GM18907 (cell line): ENCODE measurements around the gene LSM7.
"Not testable (repeated sequence)": the region's sequence is repeated elsewhere in the genome, so short reads cannot be mapped to it uniquely, and the experiment has no call there.

Source experiments
- ATAC-seq: cut with Tn5 transposase; IDR thresholded peaks from one replicate; pipeline ENCODE4 v1.9.1; 2021; ENCODE audit warnings: mild to moderate bottlenecking, moderate library complexity; ENCODE audit not compliant: unreplicated experiment

The LSM7 gene

DNA sequence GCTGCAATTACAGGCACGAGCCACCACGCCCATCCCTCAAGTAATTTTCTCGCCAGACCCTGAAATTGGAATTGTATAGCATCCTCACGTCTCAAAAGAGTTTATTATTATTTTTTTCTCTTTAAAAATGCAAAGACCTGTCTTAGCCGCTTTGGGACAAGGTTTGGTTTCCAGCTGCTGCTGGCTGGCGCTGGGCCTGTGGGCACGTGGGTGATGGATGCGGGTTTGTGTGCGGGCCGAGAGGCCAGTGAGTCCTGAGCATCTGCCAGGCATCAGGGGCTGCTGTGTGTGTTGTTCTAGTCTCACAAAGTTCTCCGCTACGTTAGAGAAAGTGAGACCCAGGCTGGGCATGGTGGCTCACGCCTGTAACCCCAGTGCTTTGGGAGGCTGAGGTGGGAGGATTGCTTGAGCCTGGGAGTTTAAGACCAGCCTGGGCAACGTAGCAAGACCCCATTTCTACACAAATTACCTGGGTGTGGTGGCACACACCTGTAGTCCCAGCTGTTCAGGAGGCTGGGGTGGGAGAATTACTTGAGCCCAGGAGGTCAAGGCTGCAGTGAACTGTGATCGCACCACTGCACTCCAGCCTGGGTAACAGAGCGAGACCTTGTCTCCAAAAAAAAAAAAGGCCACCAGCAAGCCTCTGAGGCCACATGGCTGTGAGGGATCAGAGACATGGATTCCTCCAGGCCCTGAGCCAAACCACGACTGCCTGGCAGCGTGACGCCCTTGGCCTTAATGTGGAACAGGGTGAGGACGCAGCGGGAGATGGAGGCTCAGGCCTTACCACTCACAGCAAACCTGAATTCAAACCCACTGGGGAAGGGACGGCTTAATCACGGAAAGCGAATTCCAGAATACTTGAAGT lies 27.0 kb upstream of the LSM7 start:
- ATAC-seq: no peak

DNA sequence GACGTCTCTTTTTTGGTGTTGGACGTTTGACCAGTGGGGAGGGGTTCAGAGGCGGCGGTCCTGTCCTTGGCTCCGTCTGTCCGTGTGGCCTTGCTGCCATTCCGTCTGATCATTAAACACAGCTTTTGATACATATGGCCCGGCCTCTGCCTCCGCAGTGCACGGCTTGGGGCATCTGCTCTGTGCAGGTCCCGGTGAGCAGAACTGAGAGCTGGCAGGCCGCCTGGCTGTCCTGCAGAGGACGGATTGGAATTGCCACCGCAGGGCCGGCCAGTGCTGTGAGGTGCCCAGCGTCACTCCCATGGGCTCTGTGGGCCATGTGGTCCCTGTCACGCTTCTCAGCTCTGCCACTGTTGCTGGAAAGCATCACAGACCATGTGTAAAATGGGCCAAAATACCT lies 26.3 kb upstream of the LSM7 start:
- ATAC-seq: no peak

DNA sequence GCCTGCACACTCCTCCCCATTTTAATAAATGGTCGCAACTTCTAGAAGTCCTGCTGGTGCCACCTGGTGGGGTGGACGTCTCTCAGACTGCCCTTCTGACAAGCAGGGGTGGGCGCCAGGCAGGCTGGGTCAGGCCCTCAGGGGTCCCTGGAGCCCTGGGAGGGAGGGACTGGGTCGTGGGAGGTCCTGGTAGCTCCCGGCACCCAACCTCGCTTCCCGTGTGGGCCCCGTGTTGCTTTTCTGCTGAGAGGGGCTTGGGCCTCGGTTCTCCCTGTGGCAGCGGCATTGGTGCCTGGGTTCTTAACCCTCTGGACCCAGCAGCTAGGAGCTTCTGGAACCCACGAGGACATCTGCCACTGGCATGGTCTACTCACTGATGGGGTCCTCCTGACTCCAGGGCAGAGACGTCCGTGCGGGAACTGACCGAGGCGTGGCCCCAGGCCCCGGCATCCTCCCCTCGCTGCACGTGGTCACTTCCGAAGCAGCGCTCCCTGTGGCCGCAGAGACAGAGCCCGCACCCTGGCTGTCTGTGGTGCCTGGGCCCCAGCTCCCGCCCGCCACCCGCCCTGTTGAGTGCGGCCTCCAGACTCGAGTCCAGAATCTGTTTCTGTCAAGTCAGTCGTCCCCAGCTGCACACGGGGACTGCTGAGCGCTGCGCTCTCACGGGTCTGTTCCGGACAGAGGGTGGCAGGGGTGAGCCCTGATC lies 25.7 kb upstream of the LSM7 start:
- no peak for ATAC-seq

DNA sequence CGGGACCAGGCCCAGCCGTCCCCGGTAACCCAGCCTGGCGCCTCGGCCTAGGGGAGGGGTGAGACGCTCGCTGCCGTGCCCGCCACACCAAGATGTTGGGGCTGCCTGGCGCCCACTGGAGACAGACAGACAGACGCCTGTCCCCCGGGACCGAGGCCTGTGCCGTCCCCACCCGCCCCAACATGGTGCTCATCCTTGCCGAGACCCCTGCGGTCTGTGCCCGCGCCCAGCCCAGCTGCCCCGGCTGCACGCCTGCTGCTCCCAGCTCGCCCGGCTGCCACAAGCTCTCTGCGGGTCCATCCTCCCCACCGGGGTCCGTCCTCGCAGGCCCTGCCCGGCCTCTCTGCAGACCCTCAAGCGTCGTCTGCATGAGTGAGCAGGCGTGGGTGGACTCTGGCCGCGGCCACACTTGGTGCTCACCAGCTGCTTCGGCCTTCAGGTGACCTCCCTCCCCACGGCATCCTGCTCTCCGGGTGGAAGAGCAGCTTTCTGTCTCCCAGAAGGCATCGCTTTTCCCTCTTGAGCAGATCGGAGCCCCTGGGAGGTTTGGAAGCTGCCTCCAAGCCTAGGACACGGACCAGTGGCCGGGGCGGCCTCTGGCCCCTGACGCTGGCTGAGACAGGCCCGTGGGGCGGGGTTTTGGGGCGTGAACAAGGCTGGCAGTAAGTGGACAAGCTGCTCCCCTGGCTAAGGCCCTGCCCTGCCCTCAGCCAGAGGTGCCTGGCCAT lies 24.9 kb upstream of the LSM7 start:
- ATAC-seq: no peak

DNA sequence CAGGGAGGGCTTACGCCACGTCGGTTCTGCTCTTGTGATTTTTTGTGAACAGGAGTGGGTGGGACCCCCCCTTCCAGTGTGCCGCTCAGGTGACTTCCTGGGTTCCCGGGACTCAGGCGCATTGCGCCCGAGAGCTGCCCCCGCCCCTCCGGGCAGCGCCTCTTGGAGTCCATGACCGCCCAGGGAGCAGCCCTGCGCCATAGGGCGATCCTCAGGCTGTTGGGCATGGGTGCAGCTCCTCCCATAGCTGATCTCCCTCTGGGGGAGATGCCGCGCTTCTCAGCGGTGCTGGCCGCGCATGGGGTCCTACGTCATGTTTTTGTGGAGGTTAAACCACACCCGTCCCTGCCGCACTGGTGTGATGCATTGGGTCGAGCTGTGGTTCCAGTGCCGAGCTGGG lies 23.7 kb upstream of the LSM7 start:
- no peak for ATAC-seq

DNA sequence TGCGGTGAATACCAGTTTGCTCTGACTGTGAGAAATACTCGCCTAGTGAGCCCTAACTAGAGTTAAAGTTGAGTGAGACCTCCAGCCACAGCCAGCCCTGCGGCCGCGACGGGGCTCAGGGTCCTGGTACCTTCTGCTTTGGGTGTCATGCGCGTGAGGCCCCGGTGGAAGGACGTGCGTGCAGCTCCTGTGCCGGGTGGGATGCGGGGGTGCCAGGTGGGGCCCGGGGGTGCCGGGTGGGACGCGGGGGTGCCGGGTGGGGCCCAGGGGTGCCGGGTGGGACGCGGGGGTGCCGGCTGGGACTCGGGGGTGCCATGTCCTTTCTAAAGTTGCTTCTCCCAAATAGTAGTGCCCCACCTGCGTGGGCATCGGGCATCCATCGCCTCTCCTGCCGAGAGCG lies 23.2 kb upstream of the LSM7 start:
- no peak for ATAC-seq

DNA sequence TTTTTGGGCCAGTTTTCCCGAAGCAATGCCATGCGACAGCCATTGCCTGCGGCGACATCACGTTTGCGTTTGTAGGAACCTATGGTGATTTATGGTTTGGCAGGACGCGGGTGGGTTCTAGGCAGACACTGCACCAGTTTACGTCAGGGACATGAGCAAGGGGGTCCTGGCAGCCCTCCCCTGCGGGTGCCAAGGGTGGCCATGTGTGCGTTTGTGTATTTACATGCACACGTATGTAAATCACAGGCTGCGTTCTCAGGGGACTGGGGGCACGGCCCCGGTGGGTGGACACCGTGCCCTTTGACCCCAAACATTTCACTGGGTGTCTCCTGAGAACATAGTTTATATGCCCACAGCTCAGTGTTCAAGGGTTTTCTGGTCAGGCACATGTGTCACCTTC lies 22.3 kb upstream of the LSM7 start:
- no peak for ATAC-seq

DNA sequence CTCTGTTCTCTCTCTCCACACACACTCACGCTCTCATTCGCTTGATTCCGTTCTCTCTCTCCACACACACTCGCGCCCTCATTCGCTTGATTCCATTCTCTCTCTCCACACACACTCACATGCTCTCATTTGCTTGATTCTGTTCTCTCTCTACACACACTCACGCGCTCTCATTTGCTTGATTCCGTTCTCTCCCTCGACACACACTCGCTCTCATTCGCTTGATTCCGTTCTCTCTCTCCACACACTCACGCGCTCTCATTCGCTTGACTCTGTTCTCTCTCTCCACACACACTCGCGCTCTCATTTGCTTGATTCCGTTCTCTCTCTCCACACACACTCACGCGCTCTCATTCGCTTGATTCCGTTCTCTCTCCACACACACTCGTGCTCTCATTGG lies 21.4 kb upstream of the LSM7 start:
- not testable (repeated sequence) for ATAC-seq

DNA sequence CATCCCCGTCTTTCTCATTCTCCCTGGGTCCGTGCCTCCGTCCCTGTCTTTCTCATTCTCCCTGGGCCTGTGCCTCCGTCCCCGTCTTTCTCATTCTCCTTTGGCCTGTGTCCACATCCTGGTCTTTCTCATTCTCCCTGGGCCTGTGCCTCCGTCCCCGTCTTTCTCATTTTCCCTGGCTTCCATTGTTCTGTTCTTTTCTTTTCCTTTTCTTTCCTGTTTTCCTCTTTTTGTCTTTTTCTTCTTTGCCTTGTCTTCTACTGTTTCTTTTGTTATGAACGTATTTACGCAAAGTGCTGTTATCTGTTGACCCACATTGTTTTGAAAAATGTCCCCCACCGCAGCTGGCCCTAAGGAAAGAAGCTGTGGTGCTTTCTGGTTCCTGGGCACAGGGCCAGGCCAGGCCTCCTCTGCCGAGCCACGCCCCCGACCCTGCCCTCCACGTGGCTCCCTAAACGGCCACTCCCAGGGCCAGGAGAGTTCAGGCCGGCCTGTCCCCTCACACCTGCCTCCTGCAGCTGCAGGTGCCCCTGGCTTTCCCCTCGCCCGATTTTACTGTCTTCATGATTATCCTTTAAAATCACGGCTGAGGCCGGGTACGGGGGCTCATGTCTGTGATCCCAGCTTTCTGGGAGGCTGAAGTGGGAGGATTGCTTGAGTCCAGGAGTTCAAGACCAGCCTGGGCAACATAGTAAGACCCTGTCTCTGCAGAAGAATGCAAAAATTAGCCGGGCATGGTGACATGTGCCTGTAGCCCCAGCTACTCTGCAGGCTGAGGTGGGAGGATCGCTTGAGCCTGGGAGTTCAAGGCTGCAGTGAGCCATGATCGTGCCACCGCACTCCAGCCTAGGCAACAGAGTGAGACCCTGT lies 17.6 kb upstream of the LSM7 start:
- no peak for ATAC-seq

DNA sequence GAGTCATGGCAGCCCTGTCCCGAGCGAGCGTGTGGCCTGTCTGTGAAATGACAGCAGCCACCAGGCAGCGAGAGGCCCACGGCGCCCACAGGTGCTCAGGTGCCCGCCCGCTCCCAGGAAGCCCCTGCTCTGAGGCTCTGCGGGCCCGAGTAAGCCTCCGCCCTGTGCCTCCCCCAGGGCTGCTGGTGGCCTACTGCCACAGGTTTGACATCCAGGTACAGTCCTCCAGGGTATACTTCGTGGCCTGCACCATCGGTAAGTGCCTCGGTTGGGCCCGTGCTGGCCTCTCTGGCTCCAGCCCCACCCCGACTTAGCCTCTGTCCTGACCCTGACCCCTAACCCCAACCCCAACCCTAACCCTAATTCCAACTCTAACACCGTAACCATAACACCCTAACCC lies 16.7 kb upstream of the LSM7 start:
- ATAC-seq: no peak

DNA sequence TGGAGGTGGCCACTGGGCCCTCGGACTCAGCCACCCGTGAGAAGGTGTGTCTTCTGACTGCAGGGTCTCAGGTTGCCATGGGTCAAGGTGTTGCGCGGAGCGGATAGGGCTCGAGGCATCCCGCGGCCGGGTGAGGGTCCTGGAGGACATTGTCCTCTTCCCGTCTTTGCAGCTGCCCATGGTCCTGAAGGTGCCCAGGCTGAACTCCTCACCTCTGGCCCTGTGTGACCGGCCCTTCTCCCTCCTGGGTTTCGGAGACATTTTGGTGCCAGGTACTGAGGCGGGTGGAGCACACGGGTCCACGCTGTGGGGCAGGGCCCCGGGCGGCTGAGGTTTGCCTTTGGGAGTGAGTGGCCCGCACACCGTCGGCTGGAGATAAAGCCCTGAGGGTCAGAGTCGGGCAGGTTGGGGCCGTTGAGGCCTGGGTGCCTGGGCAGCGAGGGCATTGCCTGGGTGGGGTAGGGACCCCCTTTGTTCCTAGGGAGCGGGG lies 16.0 kb upstream of the LSM7 start:
- ATAC-seq: no peak

DNA sequence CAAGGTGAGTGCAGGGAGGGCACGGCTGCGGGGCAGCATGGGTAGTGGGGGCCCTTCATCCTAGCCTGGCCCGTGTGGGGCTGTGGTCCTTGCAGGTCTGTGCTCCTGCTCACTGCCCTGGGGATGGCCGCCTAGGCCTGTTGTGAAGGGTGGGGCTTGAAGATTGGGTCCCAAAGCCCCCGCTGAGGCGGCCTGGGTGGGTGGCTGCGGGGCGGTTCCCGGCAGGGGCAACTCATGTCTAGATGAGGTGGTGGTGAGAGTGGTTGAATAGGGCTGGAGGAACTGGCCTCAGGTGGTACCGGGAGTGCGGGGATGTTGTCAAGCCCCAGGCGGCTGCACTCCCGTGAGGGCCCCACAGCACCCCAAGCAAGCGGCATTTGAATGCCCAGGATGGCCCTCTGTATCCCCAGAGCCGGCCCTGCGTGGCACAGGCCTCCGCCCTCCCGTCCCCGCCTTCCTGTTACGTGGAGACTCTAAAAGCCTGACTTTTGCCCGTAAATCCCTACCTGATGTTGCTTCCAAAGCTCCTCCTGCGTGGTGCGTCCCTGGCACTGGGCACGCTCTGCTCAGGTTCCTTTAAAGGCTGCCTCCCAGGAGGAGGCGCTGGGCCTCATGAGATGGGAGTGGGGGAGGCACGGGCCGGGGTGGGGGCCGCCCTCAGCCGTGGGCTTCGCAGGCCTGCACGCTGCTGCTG lies 15.1 kb upstream of the LSM7 start:
- no peak for ATAC-seq

DNA sequence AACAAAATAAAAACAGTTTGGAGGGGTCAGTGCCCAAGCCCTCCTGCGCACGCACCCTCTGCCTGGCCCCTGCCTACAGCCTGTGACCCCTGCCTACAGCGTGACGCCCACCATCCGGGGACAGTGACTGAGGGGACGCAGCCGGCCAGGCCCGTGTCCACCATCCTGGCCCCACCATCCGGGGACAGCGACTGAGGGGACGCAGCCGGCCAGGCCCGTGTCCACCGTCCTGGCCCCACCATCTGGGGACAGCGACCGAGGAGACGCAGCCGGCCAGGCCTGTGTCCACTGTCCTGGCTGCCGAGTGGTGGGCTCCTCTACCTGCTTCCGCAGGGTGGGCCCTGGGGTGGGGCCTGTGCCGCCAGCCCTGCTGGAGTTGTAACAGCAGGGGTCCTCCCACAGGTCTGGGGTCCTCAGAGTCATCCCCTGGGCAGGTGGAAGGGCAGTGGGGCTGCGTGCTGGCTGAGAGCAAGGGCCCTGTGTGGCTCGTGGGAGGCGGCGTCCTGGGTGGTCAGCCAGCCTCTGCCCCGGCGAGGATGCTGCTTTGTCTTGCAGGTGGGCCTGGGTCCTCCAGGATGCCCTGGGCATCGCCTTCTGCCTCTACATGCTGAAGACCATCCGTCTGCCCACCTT lies 14.4 kb upstream of the LSM7 start:
- no peak for ATAC-seq

DNA sequence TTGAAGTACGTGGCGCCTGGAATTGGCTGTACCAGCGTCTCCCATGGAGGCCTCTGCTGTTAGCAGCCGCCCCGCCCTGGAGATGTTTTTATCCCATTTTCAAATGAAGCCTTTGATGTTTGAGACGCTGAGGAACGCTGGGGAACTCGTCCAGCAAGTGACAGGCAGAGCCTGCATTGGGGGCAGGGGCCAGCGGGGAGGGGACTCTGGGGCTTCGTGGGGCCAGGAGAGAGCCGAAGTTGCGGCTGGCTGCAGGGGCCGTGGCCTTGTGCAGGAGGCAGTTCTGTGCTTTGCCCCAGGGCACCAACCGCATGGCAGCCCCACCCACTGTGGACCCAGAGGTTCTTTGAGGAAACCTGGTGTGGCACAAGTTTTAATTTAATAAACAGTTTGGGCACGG lies 13.6 kb upstream of the LSM7 start:
- ATAC-seq: no peak

DNA sequence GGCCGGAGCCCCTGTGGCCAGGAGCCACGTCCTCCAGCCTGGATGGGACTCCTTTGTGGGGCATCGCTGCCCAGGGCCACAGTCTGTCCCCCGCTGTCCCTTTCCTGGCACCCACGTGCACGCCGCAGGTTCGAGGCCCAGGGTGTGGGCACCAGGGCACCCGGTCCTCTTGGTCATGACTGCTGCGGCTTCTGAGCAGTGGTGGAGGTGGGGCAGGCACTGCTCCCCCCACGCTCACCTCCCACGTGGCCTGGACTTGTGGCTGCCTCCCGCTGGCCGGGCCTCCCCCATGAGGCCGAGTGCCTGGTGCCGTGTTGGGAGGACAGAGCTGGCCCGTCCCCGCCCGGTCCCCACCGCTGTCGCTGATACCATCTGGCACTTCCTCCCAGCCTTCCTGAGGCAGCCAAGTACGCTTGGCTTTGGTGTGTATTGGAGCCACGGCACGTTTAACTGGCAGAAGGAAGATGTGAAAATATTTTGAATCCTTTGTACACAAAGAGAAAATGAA lies 12.9 kb upstream of the LSM7 start:
- ATAC-seq: no peak

DNA sequence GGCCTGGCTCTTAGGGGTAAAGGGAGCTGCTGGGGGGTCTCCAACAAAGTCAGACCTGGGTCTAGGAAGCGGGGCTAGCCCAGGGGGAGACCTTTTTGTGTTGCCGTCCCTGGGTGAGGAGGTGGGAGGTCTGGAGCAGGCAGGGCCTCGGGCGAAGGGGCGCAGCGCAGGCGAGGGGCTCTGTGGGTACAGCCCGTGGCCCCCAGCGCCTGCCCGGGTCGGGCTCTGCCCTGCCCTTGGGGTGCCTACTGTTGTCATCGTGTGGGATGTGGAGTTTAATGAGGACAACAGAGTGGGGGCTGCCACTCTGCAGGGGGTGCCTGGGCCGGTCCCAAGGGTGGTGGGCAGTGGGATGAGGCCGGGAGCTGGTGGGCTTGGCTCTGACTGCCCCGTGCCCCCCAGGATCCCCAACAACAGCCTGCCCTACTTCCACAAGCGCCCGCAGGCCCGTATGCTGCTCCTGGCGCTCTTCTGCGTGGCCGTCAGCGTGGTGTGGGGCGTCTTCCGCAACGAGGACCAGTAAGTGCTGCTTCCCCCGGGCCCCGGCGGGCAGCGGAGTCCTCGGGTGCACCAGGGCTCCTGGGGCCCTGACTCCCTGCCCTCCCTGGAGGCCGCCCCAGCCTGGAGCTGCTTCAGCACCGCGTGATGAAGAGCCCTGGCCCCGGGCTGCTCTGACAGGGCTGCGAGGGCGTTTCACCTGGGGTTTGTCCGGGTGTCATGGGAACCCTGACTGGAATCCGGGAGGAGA lies 12.3 kb upstream of the LSM7 start:
- ATAC-seq: no peak

DNA sequence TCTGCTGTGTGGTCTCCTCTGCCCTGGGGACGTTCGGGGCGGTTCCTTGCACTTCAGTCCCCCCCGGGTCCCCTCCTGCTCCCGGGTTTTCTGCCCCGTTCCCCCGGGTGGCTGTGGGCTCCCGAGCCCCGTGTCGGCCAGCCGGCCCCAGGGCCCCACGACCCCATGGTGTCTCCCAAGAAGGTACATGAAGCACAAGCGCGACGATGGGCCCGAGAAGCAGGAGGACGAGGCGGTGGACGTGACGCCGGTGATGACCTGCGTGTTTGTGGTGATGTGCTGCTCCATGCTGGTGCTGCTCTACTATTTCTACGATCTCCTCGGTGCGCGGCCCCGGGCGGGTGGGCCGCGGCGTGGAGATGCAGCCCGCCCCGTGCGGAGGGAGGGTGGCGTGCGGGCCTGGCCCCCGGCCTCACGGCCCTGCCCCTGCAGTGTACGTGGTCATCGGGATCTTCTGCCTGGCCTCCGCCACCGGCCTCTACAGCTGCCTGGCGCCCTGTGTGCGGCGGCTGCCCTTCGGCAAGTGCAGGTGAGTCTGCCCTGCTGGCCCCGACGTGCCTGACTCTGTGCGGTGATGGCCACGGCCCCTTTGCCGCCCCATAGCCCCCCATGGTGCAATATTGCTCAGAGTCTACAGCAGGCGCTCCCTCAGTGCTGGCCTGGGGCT lies 11.4 kb upstream of the LSM7 start:
- no peak for ATAC-seq
